HL-60 (cell line): ENCODE data around the gene TXNIP.

Experiments
- GABPA ChIP-seq: IDR thresholded peaks from 2 replicates; pipeline ENCODE4 v1.6.1; 2012; ENCODE audit warnings: low read depth
- POLR2AphosphoS5 ChIP-seq: IDR thresholded peaks from 2 replicates; pipeline ENCODE4 v1.6.1; 2012; ENCODE audit warnings: low read depth
- REST ChIP-seq: IDR thresholded peaks from 2 replicates; pipeline ENCODE4 v1.6.1; 2012; ENCODE audit warnings: low read depth; ENCODE audit not compliant: insufficient replicate concordance
- TF ChIP-seq, protein P1 (sequence below): IDR thresholded peaks from one replicate; pipeline ENCODE4 v1.5.1; 2011; ENCODE audit warnings: low read length, control low read depth, inconsistent platforms; ENCODE audit not compliant: insufficient read depth

DNA sequence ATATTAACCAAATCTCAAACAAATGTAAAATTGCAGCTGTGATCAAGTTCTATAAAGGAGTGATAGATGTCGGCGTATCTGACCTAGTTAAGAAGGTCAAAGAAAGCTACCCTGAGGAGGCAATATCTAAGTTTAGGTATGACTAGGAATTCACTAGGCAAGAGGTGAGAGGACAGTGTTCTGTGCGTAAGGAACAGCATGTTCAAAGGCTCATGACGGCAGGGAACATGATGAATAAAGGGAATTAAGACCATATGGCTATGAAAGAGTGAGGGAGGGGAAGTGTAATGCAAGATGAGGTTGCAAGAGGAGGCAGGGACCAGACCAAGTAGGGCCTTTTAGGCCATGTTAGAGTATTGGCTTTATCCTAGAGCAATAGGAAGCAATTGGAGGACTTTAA, 47.2 kb downstream of the TXNIP start:
- TF ChIP-seq, protein P1, sequence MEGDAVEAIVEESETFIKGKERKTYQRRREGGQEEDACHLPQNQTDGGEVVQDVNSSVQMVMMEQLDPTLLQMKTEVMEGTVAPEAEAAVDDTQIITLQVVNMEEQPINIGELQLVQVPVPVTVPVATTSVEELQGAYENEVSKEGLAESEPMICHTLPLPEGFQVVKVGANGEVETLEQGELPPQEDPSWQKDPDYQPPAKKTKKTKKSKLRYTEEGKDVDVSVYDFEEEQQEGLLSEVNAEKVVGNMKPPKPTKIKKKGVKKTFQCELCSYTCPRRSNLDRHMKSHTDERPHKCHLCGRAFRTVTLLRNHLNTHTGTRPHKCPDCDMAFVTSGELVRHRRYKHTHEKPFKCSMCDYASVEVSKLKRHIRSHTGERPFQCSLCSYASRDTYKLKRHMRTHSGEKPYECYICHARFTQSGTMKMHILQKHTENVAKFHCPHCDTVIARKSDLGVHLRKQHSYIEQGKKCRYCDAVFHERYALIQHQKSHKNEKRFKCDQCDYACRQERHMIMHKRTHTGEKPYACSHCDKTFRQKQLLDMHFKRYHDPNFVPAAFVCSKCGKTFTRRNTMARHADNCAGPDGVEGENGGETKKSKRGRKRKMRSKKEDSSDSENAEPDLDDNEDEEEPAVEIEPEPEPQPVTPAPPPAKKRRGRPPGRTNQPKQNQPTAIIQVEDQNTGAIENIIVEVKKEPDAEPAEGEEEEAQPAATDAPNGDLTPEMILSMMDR: no peak
- TF ChIP-seq POLR2AphosphoS5: no peak
- TF ChIP-seq REST: no peak
- no peak for TF ChIP-seq GABPA
